GM18508 (cell line): Measurements from ENCODE around the gene RNF40.

Experiments
- ATAC-seq: cut with Tn5 transposase; IDR thresholded peaks from one replicate; pipeline ENCODE4 v1.9.1; 2021; ENCODE audit warnings: moderate number of reproducible peaks; ENCODE audit not compliant: insufficient read depth, unreplicated experiment

Gene RNF40

GRCh38 chr16:30761427-30761927 is 645 bp upstream of the RNF40 start:
- ATAC-seq = no peak

GRCh38 chr16:30762991-30763725 is 1.0 kb downstream of the RNF40 start:
- ATAC-seq = no peak

GRCh38 chr16:30764086-30764485 is 2.0 kb downstream of the RNF40 start:
- no peak for ATAC-seq

- ATAC-seq = no peak
Measured at GRCh38 chr16:30764816-30765465, 2.8 kb downstream of the RNF40 start.

GRCh38 chr16:30766206-30766932 is 4.2 kb downstream of the RNF40 start:
- no peak for ATAC-seq

GRCh38 chr16:30766933-30767284 is 4.8 kb downstream of the RNF40 start:
- ATAC-seq = no peak

GRCh38 chr16:30767767-30768465 is 5.8 kb downstream of the RNF40 start:
- ATAC-seq = no peak

- ATAC-seq = no peak
Measured at GRCh38 chr16:30768583-30769181, 6.6 kb downstream of the RNF40 start.

- no peak for ATAC-seq
Measured at GRCh38 chr16:30769379-30770089, 7.4 kb downstream of the RNF40 start.

GRCh38 chr16:30771726-30772125 is 9.6 kb downstream of the RNF40 start:
- ATAC-seq = no peak

GRCh38 chr16:30773826-30774225 is 11.7 kb downstream of the RNF40 start:
- ATAC-seq = no peak

GRCh38 chr16:30774367-30775130 is 12.4 kb downstream of the RNF40 start:
- ATAC-seq = no peak

GRCh38 chr16:30775131-30775391 is 12.9 kb downstream of the RNF40 start:
- ATAC-seq = no peak

- peak; percentile 46 for ATAC-seq
Measured at GRCh38 chr16:30775392-30776188, 13.5 kb downstream of the RNF40 start.

GRCh38 chr16:30777591-30778297 is 15.6 kb downstream of the RNF40 start:
- no peak for ATAC-seq

GRCh38 chr16:30778549-30779244 is 16.6 kb downstream of the RNF40 start:
- no peak for ATAC-seq

- no peak for ATAC-seq
Measured at GRCh38 chr16:30779596-30779995, 17.5 kb downstream of the RNF40 start.
